ENCODE measurements around the gene UTP11.

Gene UTP11

DNA sequence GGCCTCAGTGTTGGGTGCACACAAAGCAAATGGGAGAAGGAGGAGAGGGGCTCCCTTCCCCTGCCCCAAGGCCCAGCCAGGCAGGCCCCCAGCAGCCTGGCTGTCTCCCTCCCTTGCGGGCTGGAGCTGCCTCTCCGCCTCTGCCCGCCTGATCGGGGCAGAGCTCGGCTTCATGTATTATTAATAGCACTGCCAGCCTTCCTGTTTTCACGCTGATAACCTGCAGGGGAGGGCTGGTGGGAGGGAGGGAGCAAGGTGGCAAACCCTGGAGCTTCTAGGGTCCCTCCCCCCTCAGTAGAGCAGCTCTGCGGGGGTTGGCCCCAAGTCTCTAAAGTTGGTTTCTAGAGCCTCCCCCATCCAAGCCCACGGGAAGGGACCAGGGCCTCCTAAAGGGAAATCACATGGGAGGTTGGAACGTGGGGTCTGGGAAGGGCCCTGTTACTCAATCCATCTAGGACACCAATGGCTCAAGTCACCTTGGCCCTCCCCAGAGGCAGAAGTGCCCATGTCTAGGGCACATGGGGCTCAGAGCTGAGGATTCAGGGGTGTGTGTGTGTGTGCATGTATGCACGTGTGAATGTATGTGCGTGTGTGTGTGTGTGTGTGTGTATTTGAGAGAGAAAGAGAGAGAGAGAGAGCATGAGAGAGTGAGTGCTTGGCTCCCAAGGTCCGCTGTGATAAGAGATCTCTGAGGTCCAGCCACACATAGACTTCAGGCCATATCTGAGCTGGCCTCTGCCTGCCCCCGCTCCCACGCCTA is 55.9 kb downstream of the UTP11 start:
- peak in 22 of 56 donors; percentile 12 to 68 (median 32) for DNase-seq

DNA sequence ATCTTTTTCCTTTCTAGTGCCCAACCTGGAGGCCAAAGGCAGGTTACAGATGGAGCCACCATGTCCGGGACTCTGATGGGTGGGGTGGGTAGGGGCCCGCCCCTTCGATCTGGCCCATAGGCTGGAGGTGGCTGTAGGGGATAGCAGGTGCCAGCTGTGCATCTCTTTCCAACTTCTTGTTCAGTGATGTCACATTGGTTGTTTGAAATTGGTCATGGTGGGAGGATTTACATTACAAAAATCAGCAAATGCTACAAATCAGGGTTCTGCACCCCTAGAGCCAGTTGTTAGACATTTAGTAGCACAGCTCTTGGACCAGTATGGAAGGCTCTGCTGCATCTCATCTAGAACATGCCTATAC is 56.4 kb downstream of the UTP11 start:
- no peak for DNase-seq

GRCh38 chr1:38071312-38072256 is 59.0 kb downstream of the UTP11 start:
- DNase-seq: no peak

DNA sequence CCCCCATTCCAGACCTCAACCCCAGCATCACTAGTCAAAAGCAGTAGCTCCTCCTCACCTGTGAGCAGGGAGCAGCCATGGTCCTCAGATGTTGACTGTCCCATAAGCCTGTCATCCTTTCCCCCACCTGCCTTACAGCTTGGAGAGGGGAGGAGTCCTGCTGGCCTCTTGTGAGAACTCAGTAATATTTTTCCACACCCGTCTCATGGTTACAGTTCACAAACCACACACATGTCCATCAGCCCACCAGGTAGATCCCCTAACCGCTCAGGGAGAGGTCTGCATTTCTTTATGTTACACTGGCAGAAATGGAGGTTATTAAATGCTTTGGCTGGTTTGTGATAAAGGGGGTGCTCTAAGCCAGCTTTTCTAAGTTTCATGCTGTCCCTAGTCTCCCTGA is 60.3 kb downstream of the UTP11 start:
- DNase-seq: no peak

- no peak for DNase-seq
These were observed 61.2 kb downstream of the UTP11 start for GRCh38 chr1:38073534-38074301.

DNA sequence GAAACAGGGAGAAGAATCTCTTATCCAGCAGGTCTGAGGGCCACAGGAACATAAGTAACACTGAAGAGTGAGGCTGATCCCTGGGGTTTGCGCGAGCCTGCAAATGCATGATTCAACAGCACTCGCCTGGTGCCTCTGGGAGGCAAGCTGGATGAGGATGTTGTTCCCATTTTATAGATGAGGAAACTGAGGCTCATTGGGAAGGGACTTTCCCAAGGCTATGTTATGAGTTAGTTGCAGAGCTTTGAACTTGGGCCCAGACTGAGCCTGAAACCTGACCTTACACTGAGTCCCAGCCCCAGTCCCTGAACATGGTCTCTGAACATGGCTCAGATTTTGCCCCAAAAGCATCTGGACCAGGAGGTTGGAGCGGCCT is 61.8 kb downstream of the UTP11 start:
- DNase-seq: no peak

Measured in nucleus accumbens (tissue), 56 donors.